NCI-H226 (cell line): ENCODE measurements around the gene USP36.

Source experiments
- DNase-seq: peaks from one replicate; pipeline ENCODE4 v3.0.0-alpha.2; 2015

The USP36 gene

DNA sequence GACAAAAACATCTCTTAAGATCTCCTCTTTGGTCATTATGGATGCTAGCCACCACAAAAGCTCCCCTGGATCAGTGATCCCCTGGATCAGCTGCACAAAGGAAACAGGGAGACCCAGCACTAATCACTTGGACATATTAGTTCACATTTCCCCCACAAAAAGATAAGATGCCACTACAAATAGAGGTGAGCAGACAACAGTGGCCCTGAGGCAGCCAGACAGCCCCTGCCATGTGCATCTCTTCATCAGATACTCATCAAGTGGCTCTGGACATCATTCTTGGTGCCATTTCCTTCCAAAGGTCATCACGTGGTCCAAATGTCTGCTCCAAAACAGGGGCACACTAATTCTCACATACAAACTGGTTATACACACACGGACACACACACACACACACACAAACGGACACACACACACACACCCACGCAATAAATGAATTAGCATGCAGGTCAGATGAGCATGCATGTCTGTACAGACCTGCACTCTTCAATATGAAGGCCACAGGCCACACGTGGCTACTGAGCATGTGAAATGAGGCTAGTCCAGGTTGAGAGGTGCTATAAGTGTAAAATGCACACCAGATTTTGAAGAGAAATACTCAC lies 4.1 kb downstream of the USP36 start:
- no peak for DNase-seq

DNA sequence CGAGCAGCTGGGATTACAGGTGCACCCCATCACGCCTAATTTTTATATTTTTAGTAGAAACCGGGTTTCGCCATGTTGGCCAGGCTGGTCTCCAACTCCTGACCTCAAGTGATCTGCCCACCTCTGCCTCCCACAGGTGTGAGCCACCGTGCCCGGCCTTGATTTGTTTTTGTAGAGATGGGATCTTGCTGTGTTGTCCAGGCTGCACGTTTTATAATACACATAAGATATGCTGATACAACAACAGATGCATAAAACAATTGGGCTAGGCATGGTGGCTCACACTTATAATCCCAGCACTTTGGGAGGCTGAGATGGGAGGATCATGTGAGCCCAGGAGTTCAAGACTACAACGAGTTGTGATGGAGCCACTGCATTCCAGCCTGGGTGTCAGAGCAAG lies 6.0 kb downstream of the USP36 start:
- no peak for DNase-seq

DNA sequence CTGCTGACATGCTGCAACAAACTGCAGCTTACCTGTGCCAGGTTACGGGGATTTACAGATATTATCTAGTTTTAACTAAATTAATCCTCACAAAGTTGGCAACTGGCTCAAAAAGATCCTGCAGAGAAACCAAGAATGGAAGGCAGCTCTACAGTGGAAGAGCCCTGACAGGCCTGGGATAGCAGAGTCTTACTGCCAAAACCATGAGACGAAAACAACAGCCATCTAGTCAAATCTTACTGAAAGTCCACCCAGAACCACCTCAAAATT lies 8.1 kb downstream of the USP36 start:
- DNase-seq = no peak

DNA sequence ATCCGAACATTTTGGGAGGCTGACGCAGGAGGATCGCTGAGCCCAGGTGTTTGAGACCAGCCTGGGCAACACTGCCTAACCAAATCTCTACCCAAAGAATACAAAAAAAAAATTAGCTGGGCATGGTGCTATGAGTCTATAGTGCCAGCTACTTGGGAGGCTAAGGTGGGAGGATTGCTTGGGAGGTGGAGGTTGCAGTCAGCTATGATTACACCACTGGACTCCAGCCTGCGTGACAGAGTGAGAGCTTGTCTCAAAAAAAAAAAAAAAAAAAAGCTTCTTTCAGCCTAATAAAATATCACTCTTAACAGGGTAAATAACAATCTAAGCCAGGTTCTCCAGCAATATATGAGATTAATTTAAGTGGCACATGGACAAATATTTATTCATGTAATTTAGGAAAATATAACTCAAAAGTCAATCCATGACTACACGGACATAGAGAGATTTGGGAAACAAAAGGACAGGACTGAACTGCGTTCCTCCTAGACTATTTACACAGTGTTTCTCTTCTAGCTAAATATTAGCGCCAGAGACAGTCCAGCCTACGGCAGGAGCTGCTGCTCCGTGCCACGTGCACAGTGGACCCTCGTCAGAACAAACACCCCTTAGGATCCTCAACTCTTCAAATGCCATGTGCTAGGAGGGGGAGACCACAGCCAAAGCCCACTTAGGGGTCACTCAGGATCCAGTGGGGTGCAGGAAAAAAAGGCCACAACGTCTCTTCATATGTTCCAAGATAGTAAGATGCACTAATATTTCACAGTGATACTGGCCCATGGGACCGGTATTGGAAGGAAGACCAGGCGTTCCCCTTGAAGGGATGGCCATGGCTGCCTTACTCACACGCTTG lies 8.7 kb downstream of the USP36 start:
- DNase-seq = no peak

DNA sequence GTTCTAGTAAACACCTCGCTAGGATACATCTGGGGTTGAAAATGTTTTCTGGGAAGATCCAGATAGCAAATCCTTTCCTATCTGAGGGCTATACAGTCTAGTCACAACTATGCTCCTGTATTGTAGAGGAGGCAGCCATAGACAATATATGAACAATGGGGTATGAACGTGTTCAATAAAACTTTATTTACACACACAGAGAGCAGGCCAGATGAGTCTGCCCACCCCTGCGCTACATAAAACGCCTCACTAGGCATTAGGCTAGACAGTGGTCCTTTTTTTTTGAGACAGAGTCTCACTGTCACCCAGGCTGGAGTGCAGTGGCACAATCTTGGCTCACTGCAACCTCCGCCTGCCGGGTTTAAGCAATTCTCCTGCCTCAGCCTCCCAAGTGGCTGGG lies 11.1 kb downstream of the USP36 start:
- DNase-seq = no peak

DNA sequence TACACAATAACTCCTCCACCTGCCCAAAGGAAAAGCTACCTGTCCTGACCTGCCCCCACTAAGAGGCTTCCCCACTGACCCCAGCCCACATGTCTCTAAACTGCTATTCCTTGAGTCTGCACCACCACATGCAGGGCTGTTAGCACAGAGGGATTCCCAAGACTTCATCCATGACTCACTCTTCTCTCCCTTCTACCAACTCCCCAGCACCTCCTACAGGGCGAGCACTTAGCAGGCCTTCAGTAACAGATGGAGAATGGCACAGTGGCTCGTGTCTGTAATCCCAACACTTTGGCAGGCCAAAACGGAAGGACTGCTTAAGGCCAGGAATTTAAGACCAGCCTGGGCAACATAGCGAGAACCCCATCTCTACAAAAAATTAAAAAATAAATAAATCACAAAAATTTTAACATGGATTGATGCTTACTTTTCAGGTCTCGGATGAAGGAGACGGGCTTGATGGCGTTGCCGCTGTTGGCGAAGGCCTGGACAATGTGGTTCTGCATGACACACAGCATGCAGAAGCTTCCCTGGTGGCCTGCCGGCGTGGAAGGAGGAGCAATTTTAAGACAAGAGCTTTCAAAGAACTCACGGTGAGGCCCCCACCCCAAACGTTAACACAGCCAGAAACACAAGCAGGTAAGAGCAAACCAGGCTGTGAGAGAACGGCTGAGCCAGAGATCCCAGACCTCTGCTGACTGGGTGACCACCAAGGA lies 12.0 kb downstream of the USP36 start:
- DNase-seq = peak; percentile 49

DNA sequence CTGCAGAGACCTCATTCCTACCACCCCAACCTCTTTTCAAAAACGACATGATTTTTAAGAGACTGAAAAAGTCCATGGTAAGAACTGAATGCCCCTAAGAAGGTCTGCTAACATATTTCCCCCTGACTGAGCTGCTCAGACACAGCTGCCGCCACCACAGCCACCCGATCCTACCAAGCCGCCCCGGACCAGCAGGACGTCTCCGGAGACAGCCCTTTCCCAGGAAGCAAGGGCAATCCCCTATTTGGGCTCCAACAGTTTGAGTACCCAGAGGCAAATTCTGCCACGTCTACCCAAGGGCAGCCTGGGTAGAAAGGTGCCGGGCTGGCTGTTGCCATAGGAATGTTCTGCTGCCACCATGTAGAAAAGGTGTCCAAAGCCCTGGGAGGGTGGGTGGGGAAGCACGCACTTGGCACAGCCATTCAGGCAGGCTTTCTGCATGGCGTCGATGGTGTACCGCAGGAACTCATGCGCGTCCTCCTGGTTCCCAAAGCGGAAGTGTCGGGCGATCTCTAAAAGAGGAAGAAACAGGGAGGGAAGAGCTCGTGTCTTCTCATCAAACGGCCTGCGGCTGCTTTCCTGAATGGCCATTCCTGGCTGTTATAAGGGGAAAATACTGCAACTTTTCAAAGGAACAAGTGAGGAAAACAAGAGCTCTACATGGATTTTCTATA lies 13.6 kb downstream of the USP36 start:
- no peak for DNase-seq

DNA sequence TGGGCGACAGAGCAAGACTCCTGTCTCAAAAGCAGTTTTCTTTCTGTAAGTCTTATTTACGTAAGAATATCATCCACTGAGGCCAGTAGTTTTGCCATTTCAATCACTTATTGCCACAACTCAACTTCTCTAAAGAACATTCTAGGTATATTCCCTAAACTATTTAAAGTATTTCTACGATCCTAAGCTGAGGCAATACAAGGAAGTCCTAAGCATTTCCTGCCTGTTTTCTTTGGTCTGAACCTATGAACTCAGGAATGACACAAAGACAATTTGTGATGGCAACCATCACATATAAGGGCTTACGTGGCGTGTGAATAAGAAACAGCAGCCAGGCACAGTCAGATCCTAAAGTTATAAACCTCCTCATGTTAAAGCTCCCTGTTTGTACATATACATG lies 14.2 kb downstream of the USP36 start:
- DNase-seq = no peak

DNA sequence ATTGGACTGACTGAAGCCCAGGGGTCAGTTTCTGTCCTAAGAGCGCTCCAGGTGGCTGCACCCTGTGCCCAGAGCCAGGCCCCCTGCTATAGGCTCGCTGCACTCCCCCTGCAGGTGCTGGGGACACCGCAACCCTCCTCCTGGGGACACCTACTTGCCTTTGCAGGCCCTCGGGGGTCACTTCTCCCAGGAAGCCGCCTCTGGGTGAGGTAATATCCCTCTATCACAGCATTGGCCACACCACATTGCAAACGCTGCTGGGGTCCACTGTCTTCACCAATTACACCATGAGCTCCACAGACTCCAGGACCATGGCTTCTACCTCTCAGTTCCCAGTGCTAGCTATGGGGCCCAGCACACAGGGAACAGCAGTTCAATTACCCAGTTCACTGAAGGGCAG lies 14.9 kb downstream of the USP36 start:
- DNase-seq = no peak

DNA sequence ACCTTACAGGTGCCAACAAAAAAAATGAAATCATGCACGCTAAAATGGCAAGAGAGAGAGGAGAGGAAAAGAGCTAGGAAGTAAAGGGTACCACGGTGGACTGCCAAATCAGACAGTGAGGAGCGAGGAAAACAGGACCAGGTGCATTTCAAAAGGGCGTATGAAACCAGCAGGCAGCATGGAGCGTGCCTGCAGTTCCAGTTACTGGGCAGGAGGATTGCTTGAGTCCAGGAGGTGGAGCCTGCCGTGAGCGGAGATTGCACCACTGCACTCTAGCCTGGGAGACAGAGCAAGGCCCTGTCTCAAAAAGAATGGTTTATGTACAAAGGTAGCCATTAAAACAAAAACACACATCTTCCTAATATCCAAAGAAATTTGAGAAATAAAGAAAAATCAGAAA lies 16.4 kb downstream of the USP36 start:
- DNase-seq = no peak

DNA sequence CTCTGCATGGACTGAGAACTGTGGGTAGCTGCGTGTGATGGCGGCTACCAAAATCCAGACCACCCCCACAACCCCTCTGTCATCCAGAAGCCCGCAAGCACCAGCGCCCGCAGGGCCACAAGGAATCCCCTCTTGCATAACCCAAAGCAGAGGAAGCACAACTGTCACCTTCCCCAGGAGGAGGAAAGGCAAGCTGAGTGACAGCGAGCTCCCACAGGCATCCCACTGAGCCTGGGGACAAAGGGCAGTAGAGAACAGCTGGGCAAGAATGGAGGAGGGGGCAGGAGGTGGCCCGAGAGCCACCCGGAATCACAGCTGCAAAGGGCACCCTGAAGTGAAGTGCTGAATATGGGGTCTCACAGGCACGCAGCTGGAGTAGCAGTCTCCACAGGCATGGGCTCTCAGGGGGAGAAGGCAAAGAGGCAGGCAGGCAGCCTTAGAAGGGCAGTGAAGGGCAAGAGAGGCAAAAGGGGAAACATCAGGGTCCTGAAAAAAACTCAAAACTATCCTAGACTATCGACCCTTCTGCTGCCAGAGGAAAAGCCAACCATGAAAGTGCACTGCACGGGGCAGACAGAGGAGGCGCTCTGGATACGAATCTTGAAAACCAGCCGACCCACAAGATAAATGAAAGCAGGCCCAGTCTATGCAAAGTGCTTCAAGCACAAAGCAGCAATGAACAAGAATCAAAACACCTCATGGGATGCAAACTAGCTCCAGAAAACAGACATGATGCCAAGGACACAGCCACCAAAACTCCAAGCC lies 17.1 kb downstream of the USP36 start:
- no peak for DNase-seq

DNA sequence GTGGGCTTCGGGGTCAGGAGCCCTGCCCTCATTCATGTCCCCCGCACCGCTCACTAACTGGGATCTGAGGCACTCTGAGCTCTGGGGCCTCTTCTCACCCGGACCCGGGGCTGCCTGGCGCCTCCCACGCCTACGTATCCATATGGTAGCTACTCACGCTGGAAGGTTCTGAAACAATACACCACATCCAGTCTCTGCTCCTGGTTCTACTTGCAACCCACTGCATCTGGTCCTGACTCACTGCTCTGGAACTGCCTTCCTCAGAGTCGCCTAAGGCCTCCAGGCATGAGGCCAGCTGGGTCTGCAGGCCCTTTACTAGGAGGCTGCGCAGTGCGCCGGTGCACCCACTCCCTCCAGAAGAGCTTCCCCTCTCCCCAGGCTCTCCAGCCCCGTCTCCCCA lies 18.1 kb downstream of the USP36 start:
- peak; percentile 98 for DNase-seq

DNA sequence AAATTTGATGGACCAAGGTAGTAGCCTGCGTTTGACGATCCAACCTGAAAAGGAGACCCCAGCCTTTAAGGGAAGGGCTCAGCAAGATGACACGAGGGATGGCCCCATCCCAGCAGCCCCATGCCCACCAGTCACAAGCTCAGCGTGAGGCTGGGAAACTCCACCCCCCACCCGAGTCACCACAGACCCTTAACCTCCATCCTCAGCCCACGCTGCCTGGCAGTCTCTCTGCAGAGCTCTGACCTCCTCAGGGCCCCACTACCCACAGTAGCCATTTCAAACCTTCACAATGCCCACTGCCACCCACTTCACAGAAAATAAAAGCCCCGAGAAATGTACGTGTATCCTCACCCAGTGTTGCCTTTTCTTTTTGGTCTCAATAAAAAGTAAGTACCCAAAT lies 18.7 kb downstream of the USP36 start:
- no peak for DNase-seq

DNA sequence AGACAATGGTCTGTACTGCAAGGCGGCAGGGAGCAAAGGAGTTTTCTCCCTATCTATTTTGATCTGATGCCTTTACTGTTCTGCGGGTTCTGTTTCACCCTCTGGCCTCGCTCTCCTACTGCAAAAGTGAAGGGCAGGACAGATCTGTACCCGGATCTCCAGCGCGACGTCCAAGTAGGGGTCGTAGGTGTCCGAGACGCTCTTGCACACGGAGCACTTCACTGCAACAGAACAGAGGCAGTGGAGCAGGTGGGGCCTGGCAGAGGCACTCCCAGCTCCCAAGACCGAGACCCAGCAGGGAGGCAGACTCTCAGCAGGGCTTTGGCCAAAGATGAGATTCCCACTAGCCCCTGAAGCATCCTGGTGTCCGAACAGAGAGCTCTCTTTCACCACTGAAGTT lies 19.8 kb downstream of the USP36 start:
- no peak for DNase-seq

DNA sequence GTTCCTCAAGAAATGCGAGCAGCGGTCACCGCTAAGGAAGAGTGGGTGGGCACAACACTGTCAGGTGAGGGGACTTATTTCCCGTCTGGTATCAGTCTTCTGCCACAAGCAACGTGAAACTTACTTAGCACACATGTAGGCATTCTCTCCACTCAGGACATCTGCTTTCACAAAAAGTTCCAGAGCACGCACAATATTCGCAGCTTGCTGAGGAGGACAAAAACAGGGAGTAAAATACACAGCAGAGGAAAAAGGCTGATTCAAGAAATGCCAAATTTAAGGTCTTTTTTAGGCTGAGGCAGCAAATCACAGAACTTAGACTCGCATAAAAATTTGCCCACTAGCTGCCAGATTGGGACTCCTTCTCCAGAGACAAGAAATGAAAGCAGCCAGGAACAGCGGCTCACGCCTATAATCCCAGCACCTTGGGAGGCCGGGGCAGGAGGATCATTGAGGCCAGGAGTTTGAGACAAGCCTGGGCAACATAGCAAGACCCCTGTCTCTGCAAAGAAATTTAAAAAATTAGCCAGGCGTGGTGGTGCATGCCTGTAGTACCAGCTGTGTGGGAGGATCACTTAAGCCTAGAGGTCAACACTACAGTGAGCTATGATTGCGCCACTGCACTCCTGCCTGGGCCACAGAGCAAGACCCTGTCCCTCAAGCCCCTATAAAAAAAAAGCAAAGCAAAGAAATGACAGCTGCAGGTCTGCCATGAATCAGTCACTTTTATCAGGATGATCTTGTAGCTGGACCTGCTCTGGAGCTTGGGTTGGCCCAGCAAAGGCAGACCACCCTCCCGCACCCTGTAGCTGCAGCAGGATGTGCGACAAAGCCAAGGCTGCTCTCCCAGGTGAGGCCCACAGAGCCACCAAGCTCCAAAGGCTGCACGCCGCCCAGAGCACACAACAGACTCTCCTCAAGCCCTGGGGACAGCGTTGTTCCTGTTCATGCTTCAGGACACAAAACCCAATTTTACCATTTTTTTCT lies 20.5 kb downstream of the USP36 start:
- DNase-seq = no peak

DNA sequence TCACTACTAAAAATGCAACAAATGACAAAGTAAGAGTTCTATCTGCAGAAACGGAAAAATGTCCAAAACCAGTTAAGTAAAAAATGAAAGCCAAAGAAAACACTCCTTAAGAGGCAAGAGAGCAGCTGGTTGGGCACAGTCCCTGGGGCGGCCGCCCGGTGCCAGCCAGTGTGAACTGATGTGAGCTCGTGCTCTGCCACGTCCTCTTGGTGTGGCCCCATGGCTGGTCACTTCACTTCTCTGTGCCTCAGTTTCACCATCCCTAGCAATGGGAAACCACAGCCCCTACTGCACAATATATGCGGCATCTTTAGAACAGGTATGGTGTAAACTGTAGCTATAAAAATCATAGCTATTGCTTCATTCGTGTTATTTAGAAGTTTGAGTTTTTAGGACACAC lies 21.2 kb downstream of the USP36 start:
- DNase-seq = no peak

DNA sequence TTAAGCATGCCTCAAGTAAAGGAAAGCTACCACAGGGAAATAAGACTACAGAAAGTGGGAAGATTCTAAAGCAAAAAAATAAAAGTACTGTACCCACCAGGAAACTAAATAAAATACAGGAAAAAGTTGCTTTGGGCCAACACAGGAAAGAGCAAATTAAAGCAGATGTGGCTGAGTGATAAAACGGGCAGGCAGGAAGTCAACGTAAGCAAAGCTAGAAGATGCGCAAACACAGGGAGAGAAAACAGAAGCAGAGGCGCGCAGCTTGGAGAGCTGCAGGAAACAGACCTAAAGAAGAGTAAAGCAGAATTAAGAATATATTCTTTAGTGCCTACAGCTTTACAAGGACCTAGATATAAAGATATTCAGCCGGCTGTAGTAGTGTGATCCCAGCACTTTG lies 21.7 kb downstream of the USP36 start:
- DNase-seq = no peak

DNA sequence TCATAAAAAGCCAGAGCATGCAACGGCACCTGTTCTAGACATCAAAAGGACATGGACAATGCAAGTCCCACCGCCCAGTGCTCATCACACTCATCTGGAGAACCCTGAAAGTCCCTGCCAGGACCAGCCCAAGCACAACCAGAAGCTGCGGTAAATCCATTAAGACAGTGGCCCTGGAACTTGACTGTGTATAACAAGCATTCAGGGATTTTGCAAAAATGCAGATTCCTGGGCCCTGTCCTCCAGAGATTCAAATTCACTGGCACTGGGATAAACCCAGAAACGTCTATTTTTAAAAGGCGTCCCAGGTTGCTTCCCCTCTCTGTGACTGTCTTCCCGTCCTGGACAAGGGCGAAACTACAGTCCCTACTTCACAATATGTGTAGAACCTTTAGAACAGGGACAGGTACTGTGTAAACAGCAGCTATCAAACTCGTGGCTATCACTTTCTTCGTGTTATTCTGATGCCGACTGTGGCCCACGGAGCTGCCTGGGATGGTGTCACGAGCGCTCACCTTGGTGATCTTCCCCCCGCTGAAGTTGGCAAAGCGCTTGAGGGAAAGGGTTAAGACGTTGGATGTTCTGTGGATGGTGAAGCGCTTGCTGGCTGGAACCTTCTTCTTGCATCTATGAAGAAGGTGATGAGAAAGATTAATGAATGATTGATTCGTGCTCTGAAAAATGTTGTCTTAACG lies 22.3 kb downstream of the USP36 start:
- no peak for DNase-seq

DNA sequence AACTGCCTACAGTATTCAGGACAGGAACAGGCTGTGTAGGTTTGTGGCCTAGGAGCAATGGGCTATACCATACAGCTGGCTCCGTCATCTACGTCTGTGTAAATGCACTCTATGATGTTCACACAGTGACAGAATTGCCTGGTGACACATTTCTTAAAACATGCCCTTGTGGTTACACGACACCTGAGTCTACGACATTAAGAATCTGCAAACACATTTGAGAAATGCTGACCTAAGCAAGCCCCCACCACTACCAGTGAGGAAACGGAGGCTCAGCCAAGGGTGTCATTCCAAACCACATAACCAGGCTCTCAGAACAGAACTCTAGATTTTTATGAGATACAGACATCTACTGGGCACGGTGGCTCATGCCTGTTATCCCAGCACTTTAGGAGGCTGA lies 23.5 kb downstream of the USP36 start:
- DNase-seq = no peak

DNA sequence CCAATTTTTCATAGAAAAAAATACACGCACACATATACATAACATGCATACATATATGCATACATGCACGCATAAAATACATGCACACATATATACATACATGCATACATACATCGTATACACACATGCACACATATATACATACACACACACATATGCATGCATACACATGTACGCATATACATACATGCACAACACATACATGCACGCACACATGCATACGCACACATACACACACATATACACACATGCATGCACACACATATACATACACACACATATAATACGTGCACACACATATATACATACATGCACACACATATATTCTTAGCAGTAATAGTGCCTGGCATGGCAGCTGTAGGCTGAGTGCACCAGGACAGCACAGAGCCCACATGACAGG lies 24.9 kb downstream of the USP36 start:
- no peak for DNase-seq

DNA sequence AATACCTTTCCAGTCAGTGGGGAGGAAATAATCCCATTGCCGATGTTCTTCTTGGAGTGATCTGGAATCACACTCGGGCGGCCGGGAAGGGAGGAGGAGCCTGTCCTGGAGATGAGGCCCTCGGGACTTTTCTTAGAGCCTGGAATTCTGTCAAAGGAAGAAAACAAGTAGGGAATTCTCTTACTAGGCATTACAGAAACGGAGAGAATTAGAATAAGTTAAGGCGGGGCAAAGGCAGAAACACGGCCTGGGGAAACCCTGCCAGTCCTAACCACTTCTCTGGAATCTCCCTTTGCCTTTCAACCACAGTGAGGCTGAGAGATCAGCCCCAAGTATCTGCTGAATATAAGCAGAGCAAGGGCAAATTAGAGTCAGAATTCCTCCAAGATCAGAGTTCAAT lies 27.8 kb downstream of the USP36 start:
- DNase-seq = no peak
